PC-3 (cell line): ENCODE measurements around the gene ZMYND11. TPM values are rescaled to one million over a fixed set of nuclear protein-coding genes. Genes with fewer than 3 reads are reported as not detected.
"Not testable (repeated sequence)": the region's sequence is repeated elsewhere in the genome, so short reads cannot be mapped to it uniquely, and the experiment has no call there.

ENCODE experiments used
- ATAC-seq: fragments of 200-7000 bp; cut with Tn5 transposase; 2 replicates; pipeline ENCODE4 v1.9.1; 2020; ENCODE audit warnings: mild to moderate bottlenecking, moderate library complexity
- BruUV-seq: library from RNA; stranded (reverse); fragments of 400-500 nt; replicated peaks from 2 replicates; lab custom pipeline; 2021; lab: Mats Ljungman, UMichigan
- CTCF ChIA-PET: fragments of 300-600 bp; sonication (Branson Sonifier 250); formaldehyde crosslinking; loops from one replicate; lab custom pipeline; 2022; ENCODE audit warnings: antibody characterized with exemption; lab: Charles Lee
- POLR2A ChIA-PET: fragments of 300-600 bp; sonication (Branson Sonifier 250); formaldehyde crosslinking; loops from one replicate; lab custom pipeline; 2022; ENCODE audit warnings: antibody characterized with exemption; ENCODE audit not compliant: unreplicated experiment; lab: Charles Lee
- DNase-seq: peaks from one replicate; pipeline ENCODE4 v3.0.0-alpha.2; 2015
- H2AFZ ChIP-seq: fragments of 300-600 bp; sonication (generic); 2 replicates; pipeline ENCODE4 v1.6.0; 2016; ENCODE audit warnings: antibody characterized with exemption, low read length
- H3F3A ChIP-seq: fragments of 300-600 bp; sonication (generic); one replicate; pipeline ENCODE4 v1.6.0; 2017; ENCODE audit warnings: antibody characterized with exemption, low read length, control low read depth, mild to moderate bottlenecking; ENCODE audit not compliant: unreplicated experiment
- H3K27ac ChIP-seq: fragments of 300-600 bp; sonication (generic); 2 replicates; pipeline ENCODE4 v1.5.1; 2016; ENCODE audit warnings: mild to moderate bottlenecking, low read length
- H3K27me3 ChIP-seq: fragments of 300-600 bp; sonication (generic); 2 replicates; pipeline ENCODE4 v1.6.1; 2016; ENCODE audit warnings: low read length, mixed read lengths
- H3K36me3 ChIP-seq: fragments of 300-600 bp; sonication (generic); 2 replicates; pipeline ENCODE4 v1.6.1; 2016; ENCODE audit warnings: low read depth, mixed run types, low read length, mixed read lengths
- H3K4me1 ChIP-seq: fragments of 300-600 bp; sonication (generic); 2 replicates; pipeline ENCODE4 v1.5.1; 2016; ENCODE audit warnings: low read length; ENCODE audit not compliant: insufficient read depth
- H3K4me2 ChIP-seq: fragments of 300-600 bp; sonication (generic); 2 replicates; pipeline ENCODE4 v1.6.0; 2016; ENCODE audit warnings: low read length
- H3K4me3 ChIP-seq: fragments of 300-600 bp; sonication (generic); 2 replicates; pipeline ENCODE4 v1.5.1; 2016; ENCODE audit warnings: mild to moderate bottlenecking, low read length, mixed read lengths
- H3K79me2 ChIP-seq: fragments of 300-600 bp; sonication (generic); 2 replicates; pipeline ENCODE4 v1.6.1; 2017; ENCODE audit warnings: low read length, mixed read lengths
- H3K9ac ChIP-seq: fragments of 300-600 bp; sonication (generic); 2 replicates; pipeline ENCODE4 v1.6.0; 2016; ENCODE audit warnings: mild to moderate bottlenecking, low read length
- H3K9me2 ChIP-seq: fragments of 300-600 bp; sonication (generic); replicated peaks from 2 replicates; pipeline ENCODE4 v1.6.1; 2016; ENCODE audit warnings: mixed run types, low read length, mixed read lengths
- H3K9me3 ChIP-seq: fragments of 300-600 bp; sonication (generic); 2 replicates; pipeline ENCODE4 v1.6.1; 2016; ENCODE audit warnings: low read length, mixed read lengths
- H4K20me1 ChIP-seq: fragments of 300-600 bp; sonication (generic); 2 replicates; pipeline ENCODE4 v1.6.1; 2016; ENCODE audit warnings: low read length, mixed read lengths
- CTCF ChIP-seq: fragments of 300-600 bp; sonication (generic); conservative IDR thresholded peaks from 2 replicates; pipeline ENCODE4 v1.5.1; 2017; ENCODE audit warnings: antibody characterized with exemption, low read depth, mild to moderate bottlenecking, low read length
- EZH2 ChIP-seq: fragments of 300-600 bp; sonication (generic); IDR thresholded peaks from one replicate; pipeline ENCODE4 v1.6.1; 2017; ENCODE audit warnings: antibody characterized with exemption, mild to moderate bottlenecking, low read length; ENCODE audit not compliant: unreplicated experiment
- EZH2phosphoT487 ChIP-seq: fragments of 300-600 bp; sonication (generic); IDR thresholded peaks from 2 replicates; pipeline ENCODE4 v1.6.1; 2018; ENCODE audit warnings: mild to moderate bottlenecking, antibody characterized with exemption, low read length, borderline replicate concordance
- intact Hi-C: fragments of 100-400 bp; cut with micrococcal nuclease; formaldehyde crosslinking; loops from 2 replicates; pipeline ENCODE4 v1.9.0; 2023
- total RNA-seq: library from RNA; depleted of rRNA; stranded (reverse); fragments of >200 nt; gene quantifications from 2 replicates; pipeline ENCODE4 v1.2.3, GENCODE V29; 2014

Gene ZMYND11
- total RNA-seq, 1 experiment from 2014 or later: 17.1 TPM

GRCh38 chr10:182441-183201, 47.4 kb downstream of the ZMYND11 start:
- TF ChIP-seq CTCF (no peak), EZH2 (no peak), EZH2phosphoT487 (no peak)
- no peaks in the 10 kb centered on the region for H3K9me3 ChIP-seq
- no peaks in the 10 kb centered on the region for H3F3A ChIP-seq
- H2AFZ ChIP-seq: no peak overlapping the region
- no peaks in the 10 kb centered on the region for H3K4me1 ChIP-seq
- no peaks in the 10 kb centered on the region for H4K20me1 ChIP-seq
- DNase-seq: no peak
- H3K9me2 ChIP-seq: no peaks in the 10 kb centered on the region
- ChIA-PET POLR2A (no interaction called here), CTCF (no interaction called here)
- no peaks in the 10 kb centered on the region for H3K27me3 ChIP-seq
- intact Hi-C loops: no loop called here
- no peak for ATAC-seq
- no peak overlapping the region for H3K4me3 ChIP-seq
- no peak overlapping the region for H3K4me2 ChIP-seq
- H3K9ac ChIP-seq: no peak overlapping the region
- H3K27ac ChIP-seq: no peak overlapping the region
- no peaks in the 10 kb centered on the region for H3K36me3 ChIP-seq
- no TSS peak for BruUV-seq
- H3K79me2 ChIP-seq: no peaks in the 10 kb centered on the region

DNA sequence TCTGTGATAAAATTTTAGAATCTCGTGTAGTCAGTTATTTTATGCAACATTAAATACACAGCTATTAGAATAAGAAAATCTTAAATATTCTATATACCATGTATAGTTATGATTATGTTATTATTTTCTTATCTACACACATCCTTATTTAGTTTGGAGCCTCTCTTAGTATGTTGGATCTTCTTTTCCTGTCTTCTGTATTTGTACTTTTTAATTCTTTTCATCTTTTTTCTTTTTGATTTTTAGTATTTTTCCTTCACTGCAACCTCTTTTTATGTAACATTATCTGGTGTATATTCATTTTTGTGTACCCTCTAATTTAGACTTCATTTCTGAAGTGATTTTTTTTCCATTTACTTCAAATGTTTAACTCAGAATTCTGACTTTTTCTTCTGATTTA, 48.9 kb downstream of the ZMYND11 start:
- no peaks in the 10 kb centered on the region for H3K79me2 ChIP-seq
- H3K27ac ChIP-seq: no peak overlapping the region
- ATAC-seq (no peak), DNase-seq (no peak)
- no peak for TF ChIP-seq EZH2
- no peak for TF ChIP-seq EZH2phosphoT487
- TF ChIP-seq CTCF: no peak
- POLR2A ChIA-PET: no interaction called here
- H3K27me3 ChIP-seq: no peaks in the 10 kb centered on the region
- no peak overlapping the region for H3K9ac ChIP-seq
- H3K4me3 ChIP-seq: no peak overlapping the region
- no peaks in the 10 kb centered on the region for H3K36me3 ChIP-seq
- H3F3A ChIP-seq: no peaks in the 10 kb centered on the region
- peaks cover 7% of the 10 kb centered on the region; the same call in 1 of the 2 replicates for H3K4me1 ChIP-seq
- no TSS peak for BruUV-seq
- CTCF ChIA-PET: no interaction called here
- H3K9me3 ChIP-seq: no peaks in the 10 kb centered on the region
- H3K4me2 ChIP-seq: no peak overlapping the region
- no peak overlapping the region for H2AFZ ChIP-seq
- H3K9me2 ChIP-seq: no peaks in the 10 kb centered on the region
- intact Hi-C loops: no loop called here
- no peaks in the 10 kb centered on the region for H4K20me1 ChIP-seq

- Histone ChIP-seq H3K79me2 (no peaks in the 10 kb centered on the region), H3K9me3 (no peaks in the 10 kb centered on the region), H3K27ac (no peak overlapping the region), H3F3A (no peaks in the 10 kb centered on the region), H3K4me1 (peaks cover 7% of the 10 kb centered on the region; the same call in 1 of the 2 replicates), H3K9me2 (no peaks in the 10 kb centered on the region), H3K9ac (no peak overlapping the region), H2AFZ (no peak overlapping the region), H4K20me1 (no peaks in the 10 kb centered on the region), H3K4me3 (no peak overlapping the region), H3K36me3 (no peaks in the 10 kb centered on the region), H3K4me2 (no peak overlapping the region), H3K27me3 (no peaks in the 10 kb centered on the region)
- ATAC-seq (peak; percentile 51; the same call in 1 of the 2 replicates), DNase-seq (peak; percentile 9)
- intact Hi-C loops: no loop called here
- POLR2A ChIA-PET: no interaction called here
- no peak for TF ChIP-seq EZH2
- no peak for TF ChIP-seq CTCF
- TF ChIP-seq EZH2phosphoT487: no peak
- CTCF ChIA-PET: no interaction called here
- BruUV-seq: no TSS peak
These were observed 49.7 kb downstream of the ZMYND11 start for GRCh38 chr10:184911-185310.

DNA sequence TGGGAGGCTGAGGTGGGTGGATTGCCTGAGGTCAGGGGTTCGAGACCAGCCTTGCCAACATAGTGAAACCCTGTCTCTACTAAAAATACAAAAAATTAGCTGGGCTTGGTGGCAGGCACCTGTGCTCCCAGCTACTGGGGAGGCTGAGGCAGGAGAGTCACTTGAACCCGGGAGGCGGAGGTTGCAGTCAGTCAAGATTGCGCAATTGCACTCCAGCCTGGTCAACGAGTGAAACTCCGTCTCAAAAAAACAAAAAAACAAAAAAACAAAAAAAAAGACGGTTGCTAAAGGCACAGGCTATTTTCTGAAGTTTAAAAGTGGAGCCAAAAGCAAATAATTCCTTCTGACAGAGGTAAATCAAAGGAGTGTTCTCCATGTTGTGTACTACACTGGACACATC, 50.3 kb downstream of the ZMYND11 start:
- ATAC-seq, H2AFZ ChIP-seq, H3K4me2 ChIP-seq, POLR2A ChIA-PET, H3K79me2 ChIP-seq, H3K9me3 ChIP-seq, H3K9me2 ChIP-seq, H3K27me3 ChIP-seq, intact Hi-C loops, H4K20me1 ChIP-seq, H3F3A ChIP-seq, H3K4me1 ChIP-seq, H3K27ac ChIP-seq, H3K9ac ChIP-seq, CTCF ChIA-PET, H3K4me3 ChIP-seq, DNase-seq, H3K36me3 ChIP-seq, BruUV-seq: not testable (repeated sequence)
